Measurements from ENCODE around the gene CD80. TPM values are rescaled to one million over a fixed set of nuclear protein-coding genes. Genes with fewer than 3 reads are reported as not detected.

CD80 gene
- total RNA-seq, 1 donor = 5.9 TPM

Other genes with a start within 250 kb of the CD80 start
- gene TMEM39A, start 96.0 kb downstream of the CD80 start, total RNA-seq = 59.2 TPM
- 8.8 TPM for gene POGLUT1, start 90.7 kb downstream of the CD80 start, total RNA-seq
- 19.0 TPM for gene TIMMDC1, start 61.1 kb downstream of the CD80 start, total RNA-seq
- 4.5 TPM for gene ADPRH, start 19.9 kb upstream of the CD80 start, total RNA-seq
- gene PLA1A, start 38.3 kb upstream of the CD80 start, total RNA-seq = 2.7 TPM
- 21.5 TPM for gene POPDC2, start 101.0 kb upstream of the CD80 start, total RNA-seq
- 21.5 TPM for gene COX17, start 117.8 kb upstream of the CD80 start, total RNA-seq
- 0.21 TPM for gene CFAP91, start 143.4 kb upstream of the CD80 start, total RNA-seq
- not detected for gene NR1I2, start 222.5 kb upstream of the CD80 start, total RNA-seq